DMS 273 treated with DMSO at 0.1 percent for 48 hours (cell line): ENCODE results near the gene SMIM5.

Source experiments
- DNase-seq: peaks from one replicate; lab custom pipeline; 2025; lab: John Stamatoyannopoulos, UW

SMIM5 gene

DNA sequence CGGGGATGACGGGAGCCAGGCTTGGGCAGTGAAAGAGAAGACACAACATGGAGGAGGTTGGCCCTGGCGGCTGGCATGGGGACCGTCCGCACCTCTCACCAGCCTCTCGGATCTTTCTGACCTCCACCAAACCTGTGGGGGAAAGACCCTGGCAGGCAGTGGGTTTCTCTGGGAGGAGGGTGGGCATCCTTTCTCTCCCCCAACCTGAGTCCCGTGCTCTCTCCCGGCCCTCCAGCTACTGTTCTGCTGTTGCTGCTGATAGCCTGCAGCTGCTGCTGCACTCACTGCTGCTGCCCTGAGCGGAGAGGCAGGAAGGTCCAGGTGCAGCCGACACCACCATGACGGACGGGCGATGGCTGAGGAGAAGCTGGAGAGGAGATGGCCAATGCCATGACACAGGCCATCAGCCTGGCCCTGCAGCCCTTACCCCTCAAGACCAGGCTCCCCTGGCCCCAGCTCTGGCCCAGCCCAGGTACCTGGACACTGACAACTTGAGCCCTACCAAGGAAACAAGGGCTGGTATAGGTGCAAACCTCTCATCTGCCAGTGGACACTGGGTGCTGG is 7.4 kb downstream of the SMIM5 start:
- DNase-seq: no peak

DNA sequence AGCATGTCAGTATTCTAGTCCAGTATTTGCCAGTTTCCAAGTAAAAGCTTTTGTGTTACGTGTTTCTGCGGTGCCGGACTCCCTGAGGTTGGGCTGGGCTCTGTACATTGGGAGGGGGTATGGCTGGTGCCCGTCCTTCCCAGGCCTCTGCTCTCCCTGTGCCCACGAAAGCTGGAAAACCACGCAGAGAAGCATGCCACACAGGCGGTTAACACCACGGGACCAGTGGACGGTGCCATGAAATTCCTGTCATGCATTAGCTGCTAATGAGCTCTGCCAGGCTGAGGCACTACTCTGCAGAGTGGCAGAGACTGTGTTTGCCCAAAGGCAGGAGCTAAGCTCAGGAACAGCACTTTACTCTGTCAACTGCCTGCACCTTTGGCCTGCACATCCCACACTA is 8.1 kb downstream of the SMIM5 start:
- DNase-seq: no peak

DNA sequence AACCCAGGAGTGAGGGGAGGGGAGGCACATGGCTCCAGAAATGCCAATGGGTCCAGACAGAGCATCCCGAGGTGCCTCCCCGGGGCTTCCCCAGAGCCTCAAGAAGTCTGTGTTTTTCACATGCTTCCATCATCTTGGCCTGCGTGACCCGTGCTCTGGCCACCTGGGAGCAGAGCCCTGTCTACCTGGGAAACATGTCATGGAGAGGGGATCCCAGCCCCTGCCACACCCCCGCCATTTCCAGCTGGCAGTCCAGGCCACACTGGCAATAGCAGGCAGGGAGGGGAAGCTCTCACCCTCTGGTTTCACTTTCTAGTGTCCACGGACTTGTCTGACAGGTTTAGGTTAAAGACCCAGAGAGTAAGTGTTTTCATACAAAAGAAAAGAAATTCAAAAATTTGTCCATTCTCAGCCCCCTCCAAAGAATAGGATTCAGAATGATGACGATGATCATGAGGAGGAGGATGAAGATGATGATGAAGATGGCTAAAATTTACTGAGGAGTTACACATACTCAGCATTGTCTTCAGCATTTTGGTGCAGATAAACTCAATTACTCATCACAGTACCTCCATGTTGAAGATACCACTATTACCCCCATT is 9.0 kb downstream of the SMIM5 start:
- DNase-seq: no peak

DNA sequence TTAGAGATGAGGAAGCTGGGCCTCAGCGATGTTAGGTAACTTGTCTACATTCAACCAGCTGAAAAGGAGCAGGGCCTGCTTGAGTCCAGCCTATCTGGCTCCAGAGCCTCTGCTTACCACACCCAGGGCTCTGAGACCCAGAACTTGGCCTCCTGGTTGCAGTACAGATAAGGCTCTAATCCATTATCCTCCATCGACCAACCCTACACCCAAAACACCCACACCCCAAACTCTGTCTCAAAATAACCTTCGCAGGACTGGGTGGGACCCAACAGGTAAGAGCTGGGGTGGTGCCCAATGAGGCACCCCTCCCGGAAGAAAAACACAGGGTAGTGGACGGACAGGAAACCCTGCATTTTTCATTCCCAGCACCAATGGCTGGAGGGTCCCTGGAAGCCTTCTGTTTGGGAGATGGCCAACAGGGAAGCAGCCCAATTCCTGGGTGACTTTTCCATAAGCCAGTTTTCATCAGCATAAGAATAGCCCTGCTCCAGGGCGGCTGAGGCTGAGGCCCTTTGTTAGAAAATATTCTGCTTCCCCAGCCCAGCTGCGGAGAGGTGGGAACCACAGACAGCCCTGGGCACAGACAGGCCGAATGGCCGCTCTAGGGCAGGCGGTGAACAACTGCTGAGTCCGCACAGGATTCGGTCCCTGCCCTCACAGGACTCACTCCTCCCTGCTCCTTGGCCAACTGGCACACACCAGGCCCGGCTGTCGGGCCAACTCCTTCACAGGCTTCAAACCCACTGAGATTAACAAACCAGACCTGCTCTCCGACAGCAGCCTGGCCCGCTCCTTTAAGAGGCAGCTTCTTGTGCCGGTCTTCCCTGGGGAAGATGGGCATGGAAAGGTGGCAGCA is 9.8 kb downstream of the SMIM5 start:
- DNase-seq: no peak

DNA sequence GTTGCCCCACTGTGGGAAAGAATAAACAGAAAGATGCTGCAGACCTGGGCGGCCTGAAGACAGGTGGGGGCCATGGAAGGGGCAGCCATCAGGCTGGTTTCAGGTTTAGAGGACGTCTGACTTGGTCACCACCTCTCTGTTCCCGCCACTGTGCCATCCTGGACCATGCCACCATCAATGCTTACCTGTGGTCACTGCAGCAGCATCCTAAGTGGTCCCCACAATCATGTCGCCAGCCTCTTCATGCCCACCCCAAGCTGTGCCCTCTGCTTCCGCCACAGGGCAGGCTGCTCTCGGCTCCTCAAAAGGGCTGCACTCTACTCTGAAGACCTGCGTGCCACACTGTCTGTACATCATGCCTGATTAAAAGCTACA is 10.4 kb downstream of the SMIM5 start:
- DNase-seq: no peak

DNA sequence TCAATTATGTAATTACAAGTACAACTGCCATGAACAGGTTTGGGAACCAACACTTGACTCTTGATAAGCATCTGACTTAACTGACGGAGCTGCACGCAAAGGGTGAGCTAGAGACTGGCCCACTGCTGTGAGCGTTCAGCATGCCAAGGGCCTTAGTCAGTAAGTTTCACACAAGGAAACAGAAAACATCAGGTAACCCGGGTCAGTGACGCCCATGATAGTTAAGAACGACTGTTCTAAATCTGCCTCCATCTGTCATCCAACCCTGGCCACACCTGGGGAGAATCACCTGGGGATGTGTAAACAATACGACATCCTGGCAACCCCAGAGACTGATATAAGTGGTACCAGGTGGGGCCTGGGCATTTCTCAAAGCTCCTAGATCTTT is 12.3 kb downstream of the SMIM5 start:
- no peak for DNase-seq

DNA sequence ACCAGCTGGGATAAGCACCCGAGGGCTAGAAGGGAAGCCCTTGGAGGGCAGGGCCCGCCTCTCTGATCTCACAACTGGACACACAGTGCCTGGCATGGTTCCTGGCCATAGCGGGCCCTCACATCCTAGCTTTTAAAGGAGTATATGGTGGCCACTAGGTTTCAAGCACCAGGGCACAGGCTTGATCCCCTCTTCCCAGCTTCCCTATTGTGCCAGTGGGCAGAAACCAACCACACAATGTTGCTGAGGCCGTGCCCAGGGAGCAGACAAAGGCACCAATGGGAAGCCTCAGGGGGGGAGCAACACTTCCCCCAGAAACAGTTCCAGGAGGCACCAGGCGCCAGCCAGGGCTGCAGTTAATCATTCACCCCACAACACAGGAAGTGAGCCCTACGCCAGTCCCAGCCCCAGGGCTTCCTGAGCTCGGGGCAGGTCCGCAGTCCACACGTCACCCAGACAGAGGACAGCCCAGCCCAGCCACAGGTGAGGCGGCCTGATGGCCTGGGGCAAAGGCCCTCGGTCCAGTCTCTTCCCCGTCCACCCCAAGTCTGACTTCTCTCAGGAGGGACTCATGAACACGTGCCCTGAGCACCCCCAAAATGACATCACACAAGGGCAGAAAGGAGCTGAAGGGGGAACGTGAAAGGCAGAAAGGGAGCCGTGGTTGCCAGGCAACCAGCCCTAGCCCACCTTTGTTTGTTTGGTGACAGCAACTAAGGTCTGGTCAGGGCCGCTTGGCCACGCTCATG is 12.8 kb downstream of the SMIM5 start:
- no peak for DNase-seq

DNA sequence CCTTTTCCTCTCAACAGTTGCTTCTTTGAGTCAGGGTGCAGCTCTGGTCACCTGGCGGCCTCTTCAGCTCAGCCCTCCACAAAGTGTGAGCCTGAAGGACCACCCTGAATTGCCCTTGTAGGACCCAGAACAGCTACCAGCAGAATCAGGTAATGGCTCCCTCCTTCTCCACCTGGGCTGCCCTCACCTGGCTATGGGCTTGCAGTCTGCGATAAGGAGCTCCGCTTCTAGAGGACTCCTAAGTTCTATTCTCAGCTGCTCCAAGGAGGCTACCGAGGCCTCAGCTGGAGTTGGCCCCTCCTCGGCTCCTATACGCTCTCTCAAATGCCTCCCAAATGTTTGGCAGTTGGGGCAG is 13.4 kb downstream of the SMIM5 start:
- no peak for DNase-seq

DNA sequence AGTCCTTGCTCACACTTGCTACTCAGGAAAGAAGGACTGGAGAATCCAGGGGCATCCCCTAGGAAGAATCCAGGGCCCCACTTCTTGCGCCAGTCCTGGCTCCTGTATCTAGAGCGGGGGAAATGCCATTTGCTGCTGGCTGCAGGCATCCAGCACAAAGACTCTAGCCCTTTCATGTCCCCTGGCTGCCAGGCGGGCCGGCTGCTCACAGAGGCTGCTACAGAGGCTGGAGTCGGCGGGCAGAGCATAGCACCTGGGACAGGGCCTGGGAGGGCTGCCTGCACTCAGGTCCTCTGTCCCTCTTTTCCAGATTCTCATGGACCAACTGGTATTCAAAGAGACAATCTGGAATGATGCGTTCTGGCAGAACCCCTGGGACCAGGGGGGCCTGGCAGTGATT is 13.8 kb downstream of the SMIM5 start:
- no peak for DNase-seq

DNA sequence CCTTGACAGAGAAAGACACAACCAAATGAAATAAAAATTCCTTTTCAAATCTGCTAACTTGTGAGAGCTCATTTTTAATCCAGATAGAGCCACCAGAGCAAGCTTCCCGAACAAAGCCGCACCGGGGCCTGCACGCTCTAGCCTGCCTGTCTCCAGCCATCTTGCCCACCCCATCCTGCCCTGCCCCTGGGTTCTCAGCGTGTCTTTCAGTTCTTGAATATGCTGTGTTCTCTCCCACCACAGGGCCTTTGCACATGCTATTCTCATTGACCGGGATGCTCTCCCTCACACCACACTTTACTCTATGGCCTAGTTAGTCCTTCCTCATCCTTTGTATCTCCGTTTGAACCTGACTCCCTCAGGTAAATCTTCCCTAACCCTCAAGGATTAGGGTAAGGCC is 14.7 kb downstream of the SMIM5 start:
- no peak for DNase-seq

DNA sequence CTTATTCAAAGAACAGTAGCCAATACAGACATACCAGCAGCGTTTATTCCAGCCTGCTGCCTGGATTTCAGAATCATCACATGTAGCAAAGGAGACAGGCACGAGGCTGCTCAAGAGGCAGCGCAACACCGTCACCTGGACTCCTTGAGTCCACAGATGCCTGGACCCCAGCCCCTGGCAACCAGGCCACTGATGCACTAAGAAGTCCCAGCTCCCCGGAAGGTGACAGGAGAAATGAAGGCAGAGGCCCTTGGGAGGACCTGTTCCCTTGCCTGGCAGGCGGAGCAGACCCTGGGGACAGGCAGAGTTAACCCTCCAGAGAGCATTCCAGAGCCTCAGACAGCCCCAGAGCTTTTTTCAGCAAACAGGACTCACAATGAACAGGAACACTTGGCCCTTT is 16.5 kb downstream of the SMIM5 start:
- no peak for DNase-seq

DNA sequence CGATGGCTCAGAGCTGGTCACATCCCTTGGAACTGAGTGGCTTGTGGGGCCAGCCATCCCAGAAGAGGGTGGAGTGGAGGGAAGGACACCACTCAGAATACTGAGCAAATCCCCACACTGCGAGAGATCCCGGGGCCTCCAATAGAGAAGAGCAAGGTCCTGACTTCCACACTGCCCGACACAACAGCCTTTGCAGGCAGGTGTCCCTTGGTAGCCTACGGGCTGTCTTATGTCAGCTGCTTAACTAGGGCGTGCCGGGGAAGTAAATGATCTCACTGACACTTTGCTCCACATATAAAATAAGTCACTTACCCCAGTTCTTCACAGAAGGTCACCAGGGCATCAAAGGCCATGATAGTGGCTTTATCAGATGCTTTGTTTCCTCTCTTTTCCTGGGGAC is 17.6 kb downstream of the SMIM5 start:
- DNase-seq: no peak

DNA sequence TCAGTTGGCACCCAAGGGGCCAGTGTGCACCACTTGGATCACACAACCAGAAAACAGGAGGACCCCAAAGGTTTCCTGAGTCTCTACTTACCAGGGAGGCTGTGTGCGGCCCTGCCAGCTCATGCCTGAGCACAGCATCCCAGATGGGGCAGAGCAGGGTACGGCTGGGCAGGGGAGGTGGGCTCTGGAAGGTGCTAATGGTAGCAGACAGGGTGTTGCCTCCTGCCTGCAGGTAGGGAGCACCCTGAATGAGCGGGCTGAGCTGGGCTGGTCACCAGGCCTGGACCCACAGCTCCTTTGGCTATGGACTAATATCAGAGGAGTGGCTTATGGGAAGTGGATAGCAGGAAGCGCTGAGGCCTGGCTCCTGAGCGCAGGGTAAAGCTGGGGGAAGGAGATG is 19.1 kb downstream of the SMIM5 start:
- no peak for DNase-seq

DNA sequence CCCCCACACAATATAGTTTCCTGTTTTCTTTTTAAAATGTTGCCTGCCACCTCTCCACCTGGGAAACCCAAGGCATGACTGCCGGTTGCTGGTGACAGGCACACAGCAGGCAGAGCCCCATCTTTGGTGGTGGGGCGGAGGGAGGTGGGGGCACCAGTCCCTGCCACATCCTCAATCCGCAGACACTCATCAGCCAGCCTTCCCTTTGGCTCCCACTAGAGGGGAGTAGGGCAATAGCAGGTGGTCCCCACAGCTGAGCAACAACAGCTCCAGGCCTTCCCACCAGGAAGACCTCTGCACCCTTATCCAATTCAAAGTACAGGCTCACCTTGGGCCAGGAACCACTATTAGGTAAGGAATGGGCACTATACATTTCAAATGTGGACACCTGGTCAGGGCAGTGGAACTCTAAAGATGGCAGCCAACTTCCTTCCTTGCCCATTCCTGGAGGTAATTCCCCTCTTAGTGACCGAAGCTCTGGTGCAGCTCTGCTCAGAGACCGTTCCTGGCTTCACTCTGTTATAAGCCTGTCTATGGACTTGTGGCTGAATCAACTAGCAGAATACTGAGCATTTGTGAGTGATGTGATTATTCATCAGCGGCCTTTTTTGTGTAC is 19.8 kb downstream of the SMIM5 start:
- DNase-seq: no peak

DNA sequence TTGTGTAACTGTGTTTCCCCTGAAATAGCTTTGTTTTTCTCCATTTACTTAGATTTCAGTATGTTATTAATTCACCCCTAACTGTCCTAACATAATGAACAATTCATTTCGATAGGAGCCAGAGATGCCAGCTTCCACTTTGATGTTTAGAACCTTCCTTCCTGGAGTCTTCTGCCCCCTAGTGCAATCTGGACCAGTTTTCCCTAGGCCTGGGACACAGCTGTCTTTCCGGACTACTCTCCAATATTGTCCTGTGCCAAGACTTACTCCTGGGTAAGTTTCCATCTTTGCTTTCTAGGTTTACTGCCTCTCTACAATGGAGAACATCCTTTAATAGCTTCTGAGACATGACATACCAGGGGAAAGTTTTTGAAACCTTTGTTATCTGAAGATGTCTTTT is 20.9 kb downstream of the SMIM5 start:
- DNase-seq: no peak

DNA sequence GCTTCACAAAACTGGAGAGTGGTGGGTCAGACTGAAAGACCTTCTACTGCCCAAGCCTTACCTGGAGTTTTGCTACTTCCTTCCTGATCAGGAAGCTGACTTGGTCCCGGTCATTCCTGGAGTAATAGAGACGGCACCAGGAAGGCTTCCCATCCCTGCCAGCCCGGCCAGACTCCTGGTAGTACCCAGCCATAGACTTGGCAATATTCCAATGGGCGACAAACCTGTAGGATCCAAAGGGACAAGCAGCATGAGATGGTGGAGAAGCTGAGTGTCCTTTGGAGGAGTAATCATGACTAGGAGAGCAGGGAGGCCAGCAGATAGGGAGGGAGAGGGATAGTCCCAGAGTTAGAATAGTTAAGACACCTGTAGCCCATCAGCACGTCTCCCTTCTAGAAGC is 25.0 kb downstream of the SMIM5 start:
- no peak for DNase-seq

DNA sequence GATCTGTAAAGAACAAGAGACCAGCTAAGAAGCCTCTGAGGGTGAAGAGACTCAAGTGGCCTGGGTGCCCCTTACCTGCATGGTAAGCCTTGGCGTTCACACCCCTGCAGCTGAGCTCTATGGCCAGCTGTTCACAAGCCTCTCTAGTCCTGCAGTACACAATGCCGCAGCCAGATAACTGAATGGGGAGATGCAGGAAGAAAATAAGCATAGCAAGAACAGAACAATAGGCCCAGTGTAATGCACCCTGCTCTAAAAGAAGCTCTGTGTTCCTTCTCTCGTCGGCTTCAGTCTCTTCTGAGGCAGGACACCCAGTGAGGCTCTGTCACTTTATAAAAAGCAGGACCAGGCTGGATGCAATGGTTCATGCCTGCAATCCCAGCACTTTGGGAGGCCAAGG is 28.3 kb downstream of the SMIM5 start:
- no peak for DNase-seq

DNA sequence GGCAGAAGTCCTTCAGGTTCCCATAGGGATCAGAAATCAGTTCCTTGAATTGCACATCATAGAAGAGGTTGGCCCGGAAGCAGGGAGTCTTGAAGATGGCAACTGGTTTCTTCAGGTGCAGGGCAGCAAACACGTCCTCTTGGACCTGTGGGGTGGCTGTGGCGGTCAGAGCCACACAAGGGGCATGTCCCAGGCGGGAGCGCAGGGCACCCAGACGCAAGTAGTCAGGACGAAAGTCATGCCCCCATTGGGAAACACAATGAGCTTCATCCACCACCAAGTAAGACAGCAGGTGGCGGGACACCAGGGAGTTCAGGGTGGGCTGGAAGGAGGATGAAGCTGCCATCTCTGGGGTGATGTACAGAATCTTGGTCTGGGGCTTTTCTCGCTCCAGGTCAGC is 29.3 kb downstream of the SMIM5 start:
- no peak for DNase-seq

DNA sequence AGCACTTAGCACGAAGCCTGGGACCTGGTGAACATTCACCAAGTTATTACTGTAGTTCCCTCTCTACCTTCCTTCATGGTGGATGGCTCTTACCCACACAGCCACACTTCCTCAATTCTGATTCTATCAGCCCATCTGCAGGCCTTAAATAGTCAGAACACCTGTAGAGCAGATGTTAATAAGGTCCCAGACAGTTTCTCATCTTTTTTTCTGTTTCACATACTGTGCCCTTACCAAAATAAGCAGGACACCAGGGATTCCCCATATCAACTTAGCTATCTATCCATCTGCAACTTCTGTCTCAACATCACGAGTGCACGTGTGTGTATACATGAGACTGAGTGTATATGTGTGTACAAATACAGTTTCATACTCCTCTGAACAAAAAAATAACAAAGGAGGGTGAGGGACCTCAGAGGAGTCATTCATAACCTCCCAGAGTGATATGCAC is 30.9 kb downstream of the SMIM5 start:
- no peak for DNase-seq

DNA sequence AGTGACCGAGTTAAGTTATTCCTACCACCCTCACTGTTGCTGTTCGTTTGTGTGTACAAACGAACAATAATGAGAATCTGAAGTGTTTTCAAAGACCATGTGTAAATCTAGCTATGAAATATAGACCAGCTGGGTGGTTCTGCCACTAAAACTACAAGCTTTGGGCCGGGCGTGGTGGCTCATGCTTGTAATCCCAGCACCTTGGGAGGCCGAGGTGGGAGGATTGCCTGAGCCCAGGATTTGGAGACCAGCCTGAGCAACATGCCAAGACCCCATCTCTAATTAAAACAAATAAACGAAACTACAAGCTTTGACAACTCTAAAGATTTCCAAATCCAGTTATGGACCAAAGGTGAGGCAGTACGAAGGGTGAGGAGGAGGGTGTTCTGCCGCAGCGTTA is 32.7 kb downstream of the SMIM5 start:
- no peak for DNase-seq

DNA sequence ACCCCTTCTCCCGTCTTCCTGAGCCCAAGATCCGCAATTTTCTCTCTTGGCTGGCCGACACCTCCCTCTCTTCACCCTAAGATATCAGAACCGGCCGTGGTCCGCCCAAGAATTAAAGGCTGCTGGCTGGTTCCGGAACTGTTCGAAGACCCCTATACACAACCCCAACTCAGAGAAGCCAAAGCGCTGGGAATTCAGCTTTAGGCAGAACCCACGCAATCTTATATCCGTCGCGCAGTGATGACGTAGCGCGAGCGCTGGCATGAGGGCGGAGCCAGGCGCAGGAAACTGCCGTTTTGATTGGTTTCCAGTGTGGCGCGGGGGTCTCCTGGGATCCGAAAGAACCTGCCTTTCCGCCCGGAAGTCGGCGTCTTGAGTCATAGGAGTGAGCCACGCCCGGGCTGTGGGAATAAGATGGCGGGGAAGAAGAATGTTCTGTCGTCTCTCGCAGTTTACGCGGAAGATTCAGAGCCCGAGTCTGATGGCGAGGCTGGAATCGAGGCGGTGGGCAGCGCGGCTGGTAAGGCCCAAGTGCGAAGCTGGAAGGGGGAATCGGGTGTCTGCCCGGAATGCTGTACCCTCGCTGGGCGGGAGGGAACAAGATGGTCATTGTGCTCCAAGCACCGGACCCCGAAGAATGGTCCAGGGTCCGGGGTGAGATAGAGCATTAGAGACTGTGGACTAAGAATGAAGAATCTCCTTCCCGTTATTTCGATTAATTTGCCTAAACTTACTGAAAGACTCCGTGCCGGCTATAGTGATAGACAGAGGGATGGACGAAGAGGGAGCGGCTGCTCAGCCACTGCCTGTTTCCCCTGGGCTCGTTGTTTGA is 33.9 kb downstream of the SMIM5 start, which contains the start of the genes RECQL5 and SAP30BP:
Gene RECQL5 (minus strand): TSS at position 196 of the 832 bp plus-strand sequence. CDS start 597 bp downstream, outside the sequence.
Gene SAP30BP (plus strand): TSS at position 380 of the 832 bp plus-strand sequence. CDS start 35 bp downstream, at position 415.
- peak; percentile 89 for DNase-seq
